Activated naive CD4-positive, alpha-beta T cell treated with anti-CD3 and anti-CD28 coated beads, Interleukin-2, amount 50 U/mL, for 72 hours (primary cell): ENCODE data around the gene MAZ. TPM values are rescaled to one million over a fixed set of nuclear protein-coding genes. Genes with fewer than 3 reads are reported as not detected.
"Not testable (repeated sequence)": the region's sequence is repeated elsewhere in the genome, so short reads cannot be mapped to it uniquely, and the experiment has no call there.

ENCODE experiments used
- ATAC-seq, 2 donors: fragments of 150-1000 bp; cut with Tn5 transposase; 2 replicates each; pipeline ENCODE4 v1.10.0; 2021; ENCODE audit warnings: mild to moderate bottlenecking in 2 of 2, moderate library complexity in 2 of 2
- DNase-seq, 2 donors: peaks; one replicate each; pipeline ENCODE4 v3.0.0; 2021 to 2022; ENCODE audit warnings: low spot score in 2 of 2
- H3K27ac Mint-ChIP-seq, 2 donors: one replicate each; pipeline ENCODE4 v1.8.0; 2022; ENCODE audit warnings: mild to moderate bottlenecking in 2 of 2, mixed read lengths in 2 of 2
- H3K36me3 Mint-ChIP-seq, 2 donors: one replicate each; pipeline ENCODE4 v1.8.0; 2022; ENCODE audit warnings: mixed read lengths in 2 of 2
- H3K9me3 Mint-ChIP-seq, 2 donors: one replicate each; pipeline ENCODE4 v1.8.0; 2022; ENCODE audit warnings: mixed read lengths in 2 of 2
- total RNA-seq, 2 donors: library from RNA; stranded (reverse); gene quantifications; one replicate each; pipeline ENCODE4 v1.2.3, GENCODE V29; 2022

The MAZ gene
- total RNA-seq, 2 donors from 2014 or later: 285 to 386 TPM

DNA sequence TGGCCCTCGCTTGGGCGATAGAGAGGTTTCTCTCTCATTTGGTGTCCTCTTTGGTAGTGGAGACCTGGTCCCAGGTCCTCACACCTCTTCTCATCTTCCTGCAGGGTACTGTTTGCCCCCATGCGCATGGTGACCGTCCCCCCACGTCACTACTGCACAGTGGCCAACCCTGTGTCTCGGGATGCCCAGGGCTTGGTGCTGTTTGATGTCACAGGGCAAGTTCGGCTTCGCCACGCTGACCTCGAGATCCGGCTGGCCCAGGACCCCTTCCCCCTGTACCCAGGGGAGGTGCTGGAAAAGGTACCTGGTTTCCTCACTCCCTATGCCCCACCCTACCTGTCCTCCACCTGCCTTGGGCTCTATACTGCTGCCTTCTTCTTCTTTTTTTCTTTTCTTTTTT is 24.4 kb downstream of the MAZ start:
- Mint-ChIP-seq H3K27ac (peak overlapping the region in 1 of 2 donors; percentile 11), H3K36me3 (peaks cover 4 to 41% of the 10 kb centered on the region in 2 donors), H3K9me3 (no peaks in the 10 kb centered on the region)
- DNase-seq: no peak
- no peak for ATAC-seq

DNA sequence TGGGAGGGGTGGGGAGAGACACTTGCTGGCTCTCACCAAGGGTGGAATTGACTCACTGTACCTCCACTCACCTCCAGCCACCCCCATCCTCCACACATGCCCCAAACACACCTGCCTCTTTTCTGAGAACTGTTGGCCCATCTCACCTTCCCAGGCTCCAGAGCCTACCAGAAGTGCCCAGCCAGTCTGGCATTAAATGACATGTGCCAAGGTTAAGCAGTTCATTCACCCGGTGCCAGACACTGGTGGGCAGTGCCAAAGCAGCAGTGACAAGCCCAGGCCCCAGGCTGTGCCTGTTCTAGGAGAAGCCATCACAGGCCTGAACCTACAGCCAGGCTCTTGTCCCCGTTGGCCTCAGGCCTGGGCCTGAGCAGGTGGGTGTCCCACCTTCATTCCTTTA is 25.2 kb downstream of the MAZ start:
- H3K9me3 Mint-ChIP-seq: no peaks in the 10 kb centered on the region
- DNase-seq (no peak), ATAC-seq (no peak)
- H3K36me3 Mint-ChIP-seq: peaks cover 4 to 42% of the 10 kb centered on the region in 2 donors
- peak overlapping the region in 1 of 2 donors; percentile 11 for H3K27ac Mint-ChIP-seq

DNA sequence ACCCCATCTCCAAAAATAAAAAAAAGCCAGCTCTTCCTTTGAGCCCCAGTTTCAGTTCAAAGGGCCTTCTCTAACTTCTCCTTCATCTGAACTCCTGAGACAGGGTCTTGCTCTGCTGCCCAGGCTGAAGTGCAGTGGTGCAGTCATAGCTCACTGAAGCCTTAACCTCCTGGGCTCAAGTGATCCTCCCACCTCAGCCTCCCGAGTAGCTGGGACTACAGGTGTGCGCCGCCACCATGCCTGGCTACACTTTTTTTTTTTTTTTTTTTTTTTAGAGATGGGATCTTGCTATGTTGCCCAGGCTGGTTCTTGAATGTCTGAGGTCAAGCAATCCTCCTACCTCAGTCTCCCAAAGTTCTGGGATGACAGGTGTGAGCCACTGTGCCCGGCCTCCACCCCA is 26.9 kb downstream of the MAZ start:
- H3K36me3 Mint-ChIP-seq: peaks cover 4 to 47% of the 10 kb centered on the region in 2 donors
- not testable (repeated sequence) for ATAC-seq, H3K9me3 Mint-ChIP-seq, DNase-seq
- H3K27ac Mint-ChIP-seq: peak overlapping the region; percentile 34 to 36

DNA sequence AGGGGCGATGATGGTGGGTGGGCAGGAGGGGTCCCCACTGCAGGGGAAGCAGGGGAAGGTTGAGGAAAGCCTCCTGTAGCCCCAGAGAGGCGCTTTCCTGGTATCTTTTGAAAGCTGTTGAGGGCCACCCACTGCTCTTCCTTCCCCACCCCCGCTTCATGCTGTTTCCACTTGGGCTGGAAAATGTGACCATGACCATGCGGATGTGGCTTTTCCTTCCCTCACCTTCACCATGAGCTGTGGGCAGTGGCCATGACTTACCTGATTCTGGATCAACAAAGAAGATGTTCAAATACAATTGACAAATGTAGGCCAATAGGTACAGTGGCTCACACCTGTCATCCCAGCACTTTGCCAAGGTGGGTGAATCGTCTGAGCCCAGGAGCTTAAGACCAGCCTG is 27.8 kb downstream of the MAZ start:
- H3K9me3 Mint-ChIP-seq: no peaks in the 10 kb centered on the region
- ATAC-seq: peak in 1 of 2 donors; percentile 50
- peaks cover 4 to 47% of the 10 kb centered on the region in 2 donors for H3K36me3 Mint-ChIP-seq
- peak overlapping the region; percentile 34 to 79 for H3K27ac Mint-ChIP-seq
- no peak for DNase-seq

DNA sequence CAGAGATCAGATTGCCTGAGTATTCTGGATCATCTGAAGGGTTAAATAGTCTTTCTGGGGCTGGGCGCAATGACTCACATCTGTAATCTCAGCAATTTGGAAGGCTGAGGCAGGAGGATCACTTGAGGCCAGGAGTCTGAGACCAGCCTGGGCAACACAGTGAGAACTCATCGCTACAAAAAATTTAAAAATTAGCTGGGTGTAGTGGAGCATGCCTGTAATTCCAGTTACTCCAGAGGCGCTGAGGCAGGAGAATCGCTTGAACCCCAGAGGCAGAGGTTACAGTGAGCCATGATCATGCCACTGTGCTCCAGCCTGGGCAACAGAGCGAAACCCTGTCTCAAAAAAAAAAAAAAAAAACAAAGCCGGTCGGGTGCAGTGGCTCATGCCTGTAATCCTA is 29.6 kb downstream of the MAZ start:
- Mint-ChIP-seq H3K9me3 (no peaks in the 10 kb centered on the region), H3K27ac (peak overlapping the region in 1 of 2 donors; percentile 44), H3K36me3 (peaks cover under 1 to 44% of the 10 kb centered on the region in 2 donors)
- no peak for ATAC-seq
- no peak for DNase-seq

DNA sequence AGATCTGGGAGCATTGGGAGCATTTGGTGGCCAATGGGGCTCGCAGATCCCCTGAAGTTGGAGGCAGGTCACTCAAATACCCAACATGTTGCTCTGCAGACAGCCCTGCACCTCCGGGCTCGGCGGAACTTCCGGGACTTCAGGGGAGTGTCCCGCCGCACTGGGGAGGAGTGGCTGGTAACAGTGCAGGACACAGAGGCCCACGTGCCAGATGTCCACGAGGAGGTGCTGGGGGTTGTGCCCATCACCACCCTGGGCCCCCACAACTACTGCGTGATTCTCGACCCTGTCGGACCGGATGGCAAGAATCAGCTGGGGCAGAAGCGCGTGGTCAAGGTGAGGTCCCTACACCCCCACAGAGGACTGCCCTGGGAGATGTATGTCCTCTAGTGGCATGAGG is 30.3 kb downstream of the MAZ start:
- no peaks in the 10 kb centered on the region for H3K9me3 Mint-ChIP-seq
- ATAC-seq (no peak), DNase-seq (no peak)
- peaks cover 0 to 37% of the 10 kb centered on the region in 2 donors for H3K36me3 Mint-ChIP-seq
- H3K27ac Mint-ChIP-seq: no peak overlapping the region

DNA sequence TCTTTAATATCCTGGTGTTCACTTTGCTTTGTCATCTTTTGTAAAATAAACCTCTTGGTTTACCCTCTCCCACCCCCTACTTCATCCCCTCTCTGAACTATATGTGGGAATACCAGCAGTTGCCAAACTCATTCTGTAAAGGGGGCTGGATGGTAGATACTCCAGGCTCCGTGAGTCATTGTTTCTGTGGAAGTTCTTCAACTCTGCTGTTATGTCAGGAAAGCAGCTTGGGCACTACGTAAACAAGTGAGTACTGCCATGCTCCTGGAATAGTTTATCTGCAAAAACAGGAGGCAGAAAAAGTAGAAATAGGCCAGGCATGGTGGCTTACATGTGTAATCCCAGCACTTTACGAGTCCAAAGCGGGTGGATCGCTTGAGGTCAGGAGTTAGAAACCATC is 31.5 kb downstream of the MAZ start:
- peaks cover 0 to 26% of the 10 kb centered on the region in 2 donors for H3K36me3 Mint-ChIP-seq
- ATAC-seq (no peak), DNase-seq (no peak)
- H3K27ac Mint-ChIP-seq: no peak overlapping the region
- no peaks in the 10 kb centered on the region for H3K9me3 Mint-ChIP-seq

DNA sequence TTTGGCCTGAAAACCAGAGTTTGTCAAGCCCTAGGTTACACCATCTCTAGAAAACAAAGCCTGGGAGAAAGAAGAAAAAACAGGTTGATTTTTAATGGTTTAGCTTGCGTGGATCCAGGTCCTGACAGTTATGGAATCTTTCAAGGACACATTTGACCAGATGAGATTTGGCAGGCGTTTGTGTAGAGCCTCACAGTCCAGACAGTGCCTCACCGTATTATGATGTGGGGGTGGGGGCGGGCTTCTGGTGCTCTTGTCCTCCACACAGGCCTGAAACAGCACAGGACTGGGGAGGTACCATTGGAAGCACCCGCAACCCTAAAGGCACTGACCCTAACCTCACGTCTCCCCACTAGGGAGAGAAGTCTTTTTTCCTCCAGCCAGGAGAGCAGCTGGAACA is 33.5 kb downstream of the MAZ start:
- peaks cover 0 to 11% of the 10 kb centered on the region in 2 donors for H3K36me3 Mint-ChIP-seq

DNA sequence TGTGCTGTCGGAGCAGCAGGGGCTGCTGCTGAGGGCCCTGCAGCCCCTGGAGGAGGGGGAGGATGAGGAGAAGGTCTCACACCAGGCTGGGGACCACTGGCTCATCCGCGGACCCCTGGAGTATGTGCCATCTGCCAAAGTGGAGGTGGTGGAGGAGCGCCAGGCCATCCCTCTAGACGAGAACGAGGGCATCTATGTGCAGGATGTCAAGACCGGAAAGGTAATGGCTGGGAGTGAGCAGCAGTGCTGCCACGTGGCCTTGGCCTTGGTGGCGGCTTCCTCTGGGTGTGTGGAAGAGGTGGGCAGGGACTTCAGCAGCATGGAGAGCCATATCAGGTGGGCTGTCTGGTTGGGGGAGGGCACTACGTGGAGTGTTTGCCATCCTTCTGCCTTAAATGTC is 33.9 kb downstream of the MAZ start:
- no peaks in the 10 kb centered on the region for H3K9me3 Mint-ChIP-seq
- H3K27ac Mint-ChIP-seq: peak overlapping the region; percentile 18 to 54
- peaks cover 2 to 11% of the 10 kb centered on the region in 2 donors for H3K36me3 Mint-ChIP-seq

More for the DNA sequence above, 33.5 kb downstream of the MAZ start:
- peak overlapping the region; percentile 54 to 60 for H3K27ac Mint-ChIP-seq
- DNase-seq: no peak
- no peaks in the 10 kb centered on the region for H3K9me3 Mint-ChIP-seq
- no peak for ATAC-seq

DNA sequence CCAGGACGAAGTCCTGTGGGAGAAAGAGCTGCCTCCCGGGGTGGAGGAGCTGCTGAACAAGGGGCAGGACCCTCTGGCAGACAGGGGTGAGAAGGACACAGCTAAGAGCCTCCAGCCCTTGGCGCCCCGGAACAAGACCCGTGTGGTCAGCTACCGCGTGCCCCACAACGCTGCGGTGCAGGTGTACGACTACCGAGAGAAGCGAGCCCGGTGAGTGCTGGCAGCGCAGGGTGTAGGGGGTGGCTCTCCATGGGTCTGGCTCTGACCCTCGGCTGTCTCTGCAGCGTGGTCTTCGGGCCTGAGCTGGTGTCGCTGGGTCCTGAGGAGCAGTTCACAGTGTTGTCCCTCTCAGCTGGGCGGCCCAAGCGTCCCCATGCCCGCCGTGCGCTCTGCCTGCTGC is 35.3 kb downstream of the MAZ start:
- Mint-ChIP-seq H3K9me3 (no peaks in the 10 kb centered on the region), H3K36me3 (peaks cover 4 to 11% of the 10 kb centered on the region in 2 donors), H3K27ac (no peak overlapping the region)
- ATAC-seq: no peak
- DNase-seq: no peak

More for the DNA sequence above, 33.9 kb downstream of the MAZ start:
- DNase-seq (no peak), ATAC-seq (no peak)

DNA sequence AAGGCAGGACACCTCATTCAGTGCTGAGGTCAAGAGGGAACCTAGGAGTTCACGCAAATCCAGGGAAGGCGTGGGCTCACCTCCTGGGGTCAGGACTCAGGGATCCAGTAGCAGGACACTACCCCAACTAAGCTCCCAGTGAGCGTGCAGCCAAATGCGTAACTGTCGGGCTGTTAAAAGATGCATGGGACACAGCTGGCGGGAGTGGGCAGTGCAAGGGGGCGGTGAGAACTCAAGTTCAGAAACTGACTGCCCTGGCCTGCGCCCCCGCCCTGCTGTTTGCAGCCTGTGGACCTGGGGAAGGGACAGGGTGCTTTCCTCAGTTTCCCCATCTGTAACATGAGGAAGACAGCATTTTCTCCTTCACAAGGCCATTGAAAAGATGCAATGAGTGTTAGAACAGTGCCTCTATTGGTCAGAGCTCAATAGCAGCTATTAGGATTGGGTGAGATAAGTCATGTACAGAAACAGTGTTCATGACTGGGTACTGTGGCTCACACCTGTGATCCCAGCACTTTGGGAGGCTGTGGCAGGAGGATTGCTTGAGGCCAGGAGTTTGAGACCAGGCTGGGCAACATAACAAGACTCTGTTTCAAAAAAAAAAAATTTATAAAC is 36.5 kb downstream of the MAZ start:
- DNase-seq (no peak), ATAC-seq (peak; percentile 29 to 46)
- Mint-ChIP-seq H3K36me3 (peaks cover 4 to 12% of the 10 kb centered on the region in 2 donors), H3K27ac (peak overlapping the region in 1 of 2 donors; percentile 66), H3K9me3 (no peaks in the 10 kb centered on the region)

DNA sequence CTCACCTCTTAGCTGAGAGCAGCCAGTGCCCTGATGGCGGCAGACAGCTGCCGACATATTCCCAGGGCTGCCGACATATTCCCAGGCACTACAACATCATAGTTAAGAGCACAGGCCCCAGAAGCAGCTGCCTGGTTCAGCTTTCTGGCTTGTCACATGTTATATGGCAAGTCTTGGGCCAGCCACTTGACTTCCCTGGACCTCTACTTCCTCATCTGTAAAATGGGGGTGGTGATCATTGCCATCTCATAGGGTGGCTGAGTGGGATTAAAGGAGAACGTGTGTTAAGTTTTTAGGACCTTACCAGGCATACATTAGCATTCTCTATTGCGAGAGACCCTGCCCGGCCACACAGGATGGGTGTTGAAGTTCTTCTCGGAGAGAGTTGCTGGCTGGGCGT is 37.6 kb downstream of the MAZ start:
- DNase-seq: no peak
- Mint-ChIP-seq H3K9me3 (no peaks in the 10 kb centered on the region), H3K36me3 (peaks cover 4 to 12% of the 10 kb centered on the region in 2 donors), H3K27ac (peak overlapping the region; percentile 37 to 84)
- ATAC-seq: no peak

DNA sequence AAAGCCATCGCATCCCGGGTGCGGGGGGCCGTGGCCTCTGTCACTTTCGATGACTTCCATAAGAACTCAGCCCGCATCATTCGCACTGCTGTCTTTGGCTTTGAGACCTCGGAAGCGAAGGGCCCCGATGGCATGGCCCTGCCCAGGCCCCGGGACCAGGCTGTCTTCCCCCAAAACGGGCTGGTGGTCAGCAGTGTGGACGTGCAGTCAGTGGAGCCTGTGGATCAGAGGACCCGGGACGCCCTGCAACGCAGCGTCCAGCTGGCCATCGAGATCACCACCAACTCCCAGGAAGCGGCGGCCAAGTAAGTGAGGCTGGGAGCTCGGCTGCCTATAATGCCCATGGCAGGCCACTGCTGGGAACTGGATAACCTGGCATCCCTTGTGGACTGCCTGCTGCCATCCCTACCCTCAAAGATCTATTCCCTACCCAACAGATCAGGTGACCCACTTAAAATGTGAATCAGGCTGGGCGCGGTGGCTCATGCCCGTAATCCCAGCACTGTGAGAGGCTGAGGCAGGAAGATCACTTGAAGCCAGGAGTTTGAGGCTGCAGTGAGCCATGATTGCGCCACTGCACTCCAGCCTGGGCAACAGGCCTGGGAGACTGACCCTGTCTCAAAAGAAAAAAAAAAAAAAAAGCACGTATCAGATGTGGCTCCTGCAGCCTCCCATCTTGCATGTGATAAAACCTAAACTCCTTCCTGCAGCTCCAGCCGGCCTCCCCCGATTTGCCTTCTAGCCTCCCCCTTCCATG is 38.4 kb downstream of the MAZ start:
- no peak for ATAC-seq
- Mint-ChIP-seq H3K9me3 (no peaks in the 10 kb centered on the region), H3K27ac (peak overlapping the region in 1 of 2 donors; percentile 37), H3K36me3 (peaks cover 4 to 12% of the 10 kb centered on the region in 2 donors)
- DNase-seq: no peak

DNA sequence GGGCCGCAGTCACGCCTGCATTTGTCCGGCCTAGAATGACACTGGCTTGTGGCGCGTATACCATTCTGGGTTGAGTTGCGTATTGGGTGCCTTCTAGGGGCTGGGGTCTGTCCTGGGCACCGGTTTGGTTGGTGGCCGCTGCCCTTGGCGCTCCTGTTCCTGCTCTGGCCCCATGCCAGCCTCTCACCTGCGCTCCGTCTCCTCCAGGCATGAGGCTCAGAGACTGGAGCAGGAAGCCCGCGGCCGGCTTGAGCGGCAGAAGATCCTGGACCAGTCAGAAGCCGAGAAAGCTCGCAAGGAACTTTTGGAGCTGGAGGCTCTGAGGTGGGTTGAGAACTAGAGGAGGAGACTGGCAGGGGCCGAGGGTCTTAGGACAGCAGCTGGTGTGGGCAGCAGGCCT is 39.3 kb downstream of the MAZ start:
- Mint-ChIP-seq H3K9me3 (no peaks in the 10 kb centered on the region), H3K36me3 (peaks cover 4 to 12% of the 10 kb centered on the region in 2 donors), H3K27ac (peak overlapping the region in 1 of 2 donors; percentile 13)
- no peak for DNase-seq
- ATAC-seq: no peak

DNA sequence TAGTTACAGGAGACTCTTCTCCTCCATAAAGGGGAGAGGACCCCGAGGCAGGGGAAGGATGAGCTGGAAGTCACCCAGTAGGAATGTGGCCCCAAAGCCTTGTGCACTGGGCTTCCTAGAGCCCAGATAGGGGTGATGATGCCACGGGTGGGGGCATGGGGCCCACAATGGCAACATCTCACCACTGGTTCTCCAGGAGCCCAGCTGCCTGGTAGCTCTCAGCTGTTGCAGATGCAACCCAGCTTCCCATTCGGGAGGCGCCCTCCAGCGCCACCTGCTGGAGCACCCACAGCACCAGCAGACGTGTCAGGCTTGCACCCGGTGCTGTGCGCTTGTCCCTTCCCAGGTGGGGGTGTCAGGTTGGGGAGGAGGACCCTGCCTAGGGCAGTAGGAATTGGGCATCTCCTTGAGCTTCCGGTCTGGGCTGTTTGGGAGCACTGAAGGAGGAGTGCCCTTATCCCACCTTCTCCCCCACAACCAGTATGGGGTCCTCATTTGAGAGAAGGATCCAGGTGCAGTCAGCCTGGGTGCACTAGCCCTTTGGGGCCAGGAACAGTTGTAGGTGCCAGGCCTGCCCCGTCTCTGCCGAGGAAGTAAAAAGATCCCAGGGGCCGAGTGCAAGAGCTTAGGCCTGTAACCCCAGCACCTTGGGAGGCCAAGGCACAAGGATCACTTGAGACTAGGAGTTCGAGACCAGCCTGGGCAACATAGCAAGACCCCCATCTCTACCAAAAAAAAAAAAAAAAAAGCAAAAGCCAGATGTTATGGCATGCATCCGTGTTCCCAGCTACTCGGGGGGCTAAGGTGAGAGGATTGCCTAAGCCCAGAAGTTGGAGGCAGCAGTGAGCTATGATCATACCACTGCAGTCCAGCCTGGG is 42.3 kb downstream of the MAZ start:
- no peaks in the 10 kb centered on the region for H3K9me3 Mint-ChIP-seq
- peaks cover 4 to 12% of the 10 kb centered on the region in 2 donors for H3K36me3 Mint-ChIP-seq
- DNase-seq (peak; percentile 80 to 86), ATAC-seq (peak; percentile 91 to 95)
- H3K27ac Mint-ChIP-seq: peak overlapping the region; percentile 22 to 82

DNA sequence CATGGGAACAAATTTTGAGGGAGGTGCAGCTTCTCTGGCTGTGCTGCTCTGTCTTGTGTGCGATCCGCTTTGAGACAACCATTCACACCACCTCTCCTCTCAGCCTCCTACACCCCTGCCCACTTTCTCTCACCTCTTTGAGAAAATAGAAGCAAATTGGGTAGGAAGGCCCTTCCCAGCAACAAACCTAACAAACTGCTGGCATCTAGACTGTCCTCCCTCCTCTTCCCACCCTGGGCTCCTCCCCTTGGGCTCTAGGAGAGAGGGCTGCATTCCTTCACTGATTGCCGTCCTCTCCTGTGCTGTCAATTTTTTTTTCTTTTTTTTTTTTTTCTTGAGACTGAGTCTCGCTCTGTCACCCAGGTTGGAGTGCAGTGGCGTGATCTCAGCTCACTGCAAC is 43.2 kb downstream of the MAZ start:
- peaks cover 4 to 12% of the 10 kb centered on the region in 2 donors for H3K36me3 Mint-ChIP-seq

DNA sequence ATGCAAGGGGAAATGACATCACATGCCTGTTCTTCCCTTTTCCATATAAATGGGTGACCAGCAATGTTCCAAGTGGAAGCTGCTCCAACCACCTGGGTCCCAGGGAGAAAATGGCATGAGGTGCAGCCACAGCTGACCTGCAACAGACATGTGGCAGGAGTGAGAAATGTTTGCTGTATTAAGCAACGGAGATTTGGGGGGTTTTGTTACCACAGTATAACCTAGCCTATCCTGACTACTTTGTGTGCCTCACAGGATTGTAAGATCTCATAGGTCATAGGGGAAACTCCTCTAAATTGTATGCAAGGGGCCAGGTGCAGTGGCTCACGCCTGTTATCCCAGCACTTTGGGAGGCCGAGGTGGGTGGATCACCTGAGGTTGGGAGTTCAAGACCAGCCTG is 44.7 kb downstream of the MAZ start:
- H3K36me3 Mint-ChIP-seq: peaks cover 0 to 6% of the 10 kb centered on the region in 2 donors
- H3K27ac Mint-ChIP-seq: no peak overlapping the region
- ATAC-seq: no peak
- H3K9me3 Mint-ChIP-seq: no peaks in the 10 kb centered on the region
- DNase-seq: no peak

More for the DNA sequence above, 43.2 kb downstream of the MAZ start:
- Mint-ChIP-seq H3K27ac (peak overlapping the region in 1 of 2 donors; percentile 22), H3K9me3 (no peaks in the 10 kb centered on the region)
- ATAC-seq (no peak), DNase-seq (no peak)
